H9 (cell line): Measurements from ENCODE around the gene SERPINE1. TPM values are rescaled to one million over a fixed set of nuclear protein-coding genes. Genes with fewer than 3 reads are reported as not detected.

ENCODE experiments used
- DNase-seq: peaks from one replicate; pipeline ENCODE4 v3.0.0-alpha.2; 2017
- H2AFZ ChIP-seq: one replicate; pipeline ENCODE4 v1.6.1; 2013; ENCODE audit warnings: mild to moderate bottlenecking, low read length, control low read depth, moderate library complexity
- H2AK5ac ChIP-seq: 2 replicates; pipeline ENCODE4 v1.6.1; 2013; ENCODE audit warnings: low read length, control low read depth, mixed read lengths; ENCODE audit not compliant: insufficient read length
- H2BK120ac ChIP-seq: one replicate; pipeline ENCODE4 v1.6.1; 2013; ENCODE audit warnings: low read depth, mild to moderate bottlenecking, low read length, control low read depth, inconsistent platforms; ENCODE audit not compliant: poor library complexity, severe bottlenecking
- H2BK12ac ChIP-seq: 2 replicates; pipeline ENCODE4 v1.6.1; 2013; ENCODE audit warnings: low read length, control low read depth, mixed read lengths, low read depth; ENCODE audit not compliant: insufficient read length
- H2BK15ac ChIP-seq: 2 replicates; pipeline ENCODE4 v1.6.1; 2013; ENCODE audit warnings: low read depth, low read length, control low read depth
- H2BK20ac ChIP-seq: one replicate; pipeline ENCODE4 v1.6.1; 2013; ENCODE audit warnings: low read depth, mild to moderate bottlenecking, low read length, control low read depth, inconsistent platforms; ENCODE audit not compliant: poor library complexity, severe bottlenecking
- H2BK5ac ChIP-seq: 2 replicates; pipeline ENCODE4 v1.6.1; 2013; ENCODE audit warnings: low read length, control low read depth, mixed read lengths; ENCODE audit not compliant: insufficient read length
- H3K14ac ChIP-seq: 2 replicates; pipeline ENCODE4 v1.6.1; 2013; ENCODE audit warnings: low read length, control low read depth; ENCODE audit not compliant: insufficient read depth
- H3K18ac ChIP-seq: 2 replicates; pipeline ENCODE4 v1.6.1; 2013; ENCODE audit warnings: low read depth, mild to moderate bottlenecking, mixed read lengths, low read length, control low read depth; ENCODE audit not compliant: insufficient read length
- H3K23ac ChIP-seq: 2 replicates; pipeline ENCODE4 v1.6.1; 2013; ENCODE audit warnings: low read length, control low read depth, mixed read lengths, low read depth; ENCODE audit not compliant: insufficient read length
- H3K23me2 ChIP-seq: 2 replicates; pipeline ENCODE4 v1.6.1; 2013; ENCODE audit warnings: low read depth, mild to moderate bottlenecking, mixed read lengths, low read length, control low read depth; ENCODE audit not compliant: insufficient read length, poor library complexity, severe bottlenecking
- H3K27ac ChIP-seq: 2 replicates; pipeline ENCODE4 v1.5.1; 2013; ENCODE audit warnings: low read length, control low read depth, mixed read lengths, low read depth; ENCODE audit not compliant: insufficient read length
- H3K27me3 ChIP-seq: 2 replicates; pipeline ENCODE4 v1.6.1; 2013; ENCODE audit warnings: low read length, control low read depth, inconsistent platforms; ENCODE audit not compliant: insufficient read depth
- H3K4ac ChIP-seq: 2 replicates; pipeline ENCODE4 v1.6.1; 2013; ENCODE audit warnings: low read depth, mild to moderate bottlenecking, control low read depth, inconsistent platforms, low read length, moderate library complexity
- H3K4me1 ChIP-seq: 2 replicates; pipeline ENCODE4 v1.6.1; 2013; ENCODE audit warnings: low read length, control low read depth, inconsistent platforms; ENCODE audit not compliant: insufficient read depth
- H3K4me2 ChIP-seq: 2 replicates; pipeline ENCODE4 v1.6.1; 2013; ENCODE audit warnings: low read length, control low read depth, mixed read lengths; ENCODE audit not compliant: insufficient read length, insufficient read depth
- H3K56ac ChIP-seq: 2 replicates; pipeline ENCODE4 v1.6.1; 2013; ENCODE audit warnings: low read depth, mild to moderate bottlenecking, mixed read lengths, low read length, control low read depth; ENCODE audit not compliant: insufficient read length
- H3K79me1 ChIP-seq: 2 replicates; pipeline ENCODE4 v1.6.1; 2013; ENCODE audit warnings: low read depth, mild to moderate bottlenecking, moderate library complexity, low read length, control low read depth, inconsistent platforms; ENCODE audit not compliant: insufficient read depth, poor library complexity, severe bottlenecking
- H3K79me2 ChIP-seq: 2 replicates; pipeline ENCODE4 v1.6.1; 2013; ENCODE audit warnings: low read length, control low read depth, inconsistent platforms; ENCODE audit not compliant: insufficient read depth
- H3K9ac ChIP-seq: 2 replicates; pipeline ENCODE4 v1.6.1; 2013; ENCODE audit warnings: low read length, control low read depth, mixed read lengths; ENCODE audit not compliant: insufficient read length; ENCODE audit errors: extremely low read depth
- H3K9me3 ChIP-seq: one replicate; pipeline ENCODE4 v1.6.1; 2013; ENCODE audit warnings: low read depth, low read length, inconsistent platforms; ENCODE audit not compliant: control insufficient read depth
- H3T11ph ChIP-seq: one replicate; pipeline ENCODE4 v1.6.1; 2013; ENCODE audit warnings: mild to moderate bottlenecking, low read length, control low read depth, inconsistent platforms
- H4K20me1 ChIP-seq: one replicate; pipeline ENCODE4 v1.6.1; 2013; ENCODE audit not compliant: control insufficient read depth, insufficient read length, insufficient read depth
- H4K5ac ChIP-seq: 2 replicates; pipeline ENCODE4 v1.6.1; 2013; ENCODE audit warnings: low read depth, mild to moderate bottlenecking, mixed read lengths, low read length, control low read depth; ENCODE audit not compliant: insufficient read length
- H4K8ac ChIP-seq: replicated peaks from 2 replicates; pipeline ENCODE4 v1.6.1; 2013; ENCODE audit warnings: low read length, control low read depth, mixed read lengths, low read depth; ENCODE audit not compliant: insufficient read length
- H4K91ac ChIP-seq: 2 replicates; pipeline ENCODE4 v1.6.1; 2013; ENCODE audit warnings: low read depth, mild to moderate bottlenecking, moderate library complexity, mixed read lengths, low read length, control low read depth; ENCODE audit not compliant: insufficient read length
- H3K27ac Mint-ChIP-seq, 3 experiments: 2 replicates in 2 of 3; 3 replicates in 1 of 3; pipeline ENCODE4 v1.8.0; 2020 to 2021; ENCODE audit warnings: mixed read lengths in 3 of 3, mild to moderate bottlenecking in 1 of 3, moderate library complexity in 1 of 3
- H3K27me3 Mint-ChIP-seq: 2 replicates; pipeline ENCODE4 v1.8.0; 2021; ENCODE audit warnings: low read depth, mild to moderate bottlenecking, moderate library complexity, mixed read lengths
- H3K36me3 Mint-ChIP-seq, 3 experiments: 2 replicates in 2 of 3; 3 replicates in 1 of 3; pipeline ENCODE4 v1.8.0; 2020 to 2021; ENCODE audit warnings: low read depth in 3 of 3, mixed read lengths in 3 of 3; ENCODE audit not compliant: insufficient read depth in 1 of 3
- H3K4me1 Mint-ChIP-seq, 2 experiments: 2 replicates each; pipeline ENCODE4 v1.8.0; 2020; ENCODE audit warnings: mixed read lengths in 2 of 2
- H3K4me3 Mint-ChIP-seq, 2 experiments: 2 replicates in 1 of 2; 3 replicates in 1 of 2; pipeline ENCODE4 v1.8.0; 2020 to 2021; ENCODE audit warnings: mild to moderate bottlenecking in 2 of 2, mixed read lengths in 2 of 2, moderate library complexity in 1 of 2
- H3K9me3 Mint-ChIP-seq, 2 experiments: 2 replicates in 1 of 2; 3 replicates in 1 of 2; pipeline ENCODE4 v1.8.0; 2020; ENCODE audit warnings: mild to moderate bottlenecking in 2 of 2, mixed read lengths in 2 of 2, moderate library complexity in 1 of 2
- WGBS: extraction: QIAGEN DNeasy Blood & Tissue Kit; methylation state at CpG from one replicate; pipeline ENCODE4 v1.1.7; 2013; ENCODE audit warnings: missing lambda C conversion rate, low lambda C conversion rate, mixed read lengths; ENCODE audit not compliant: insufficient read length; ENCODE audit errors: extremely low coverage; 5-methylcytosine and 5-hydroxymethylcytosine counted together
- total RNA-seq: library from RNA; stranded (reverse); gene quantifications from 2 replicates; pipeline ENCODE4 v1.2.1, GENCODE V29; 2021
- TF ChIP-seq, protein P1 (sequence below): fragments of 200-600 bp; sonication (generic); conservative IDR thresholded peaks from 3 replicates; pipeline ENCODE4 v1.8.0; 2021; ENCODE audit warnings: antibody characterized with exemption, mild to moderate bottlenecking

SERPINE1 gene
- total RNA-seq, 1 experiment from 2014 or later: 11.5 TPM

- Mint-ChIP-seq H3K27me3 (peaks cover 11% of the 10 kb centered on the region), H3K4me3 (peak within 1 kb of the TSS; percentile 74 to 89), H3K9me3 (peaks cover 2 to 8% of the 10 kb centered on the region in 2 experiments; a peak in 4 of 5 replicates), H3K27ac (peak within 1 kb of the TSS; percentile 79 to 85 (median 79)), H3K36me3 (peaks cover 0 to 22% (median 17%) of the 10 kb centered on the region in 3 experiments; a peak in 3 of 7 replicates), H3K4me1 (peaks cover 26 to 36% of the 10 kb centered on the region in 2 experiments)
- TF ChIP-seq, protein P1, sequence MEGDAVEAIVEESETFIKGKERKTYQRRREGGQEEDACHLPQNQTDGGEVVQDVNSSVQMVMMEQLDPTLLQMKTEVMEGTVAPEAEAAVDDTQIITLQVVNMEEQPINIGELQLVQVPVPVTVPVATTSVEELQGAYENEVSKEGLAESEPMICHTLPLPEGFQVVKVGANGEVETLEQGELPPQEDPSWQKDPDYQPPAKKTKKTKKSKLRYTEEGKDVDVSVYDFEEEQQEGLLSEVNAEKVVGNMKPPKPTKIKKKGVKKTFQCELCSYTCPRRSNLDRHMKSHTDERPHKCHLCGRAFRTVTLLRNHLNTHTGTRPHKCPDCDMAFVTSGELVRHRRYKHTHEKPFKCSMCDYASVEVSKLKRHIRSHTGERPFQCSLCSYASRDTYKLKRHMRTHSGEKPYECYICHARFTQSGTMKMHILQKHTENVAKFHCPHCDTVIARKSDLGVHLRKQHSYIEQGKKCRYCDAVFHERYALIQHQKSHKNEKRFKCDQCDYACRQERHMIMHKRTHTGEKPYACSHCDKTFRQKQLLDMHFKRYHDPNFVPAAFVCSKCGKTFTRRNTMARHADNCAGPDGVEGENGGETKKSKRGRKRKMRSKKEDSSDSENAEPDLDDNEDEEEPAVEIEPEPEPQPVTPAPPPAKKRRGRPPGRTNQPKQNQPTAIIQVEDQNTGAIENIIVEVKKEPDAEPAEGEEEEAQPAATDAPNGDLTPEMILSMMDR: no peak
- no peak within 1 kb of the TSS for H3K4ac ChIP-seq
- no peak within 1 kb of the TSS for H3K56ac ChIP-seq
- H4K8ac ChIP-seq: no peak within 1 kb of the TSS
- H3K18ac ChIP-seq: peak within 1 kb of the TSS; percentile 56
- no peaks in the 10 kb centered on the region for H3K79me1 ChIP-seq
- H3K27ac ChIP-seq: no peak within 1 kb of the TSS
- H4K20me1 ChIP-seq: no peaks in the 10 kb centered on the region
- no peak within 1 kb of the TSS for H2BK20ac ChIP-seq
- no peak within 1 kb of the TSS for H4K91ac ChIP-seq
- H3K27me3 ChIP-seq: no peaks in the 10 kb centered on the region; the same call in 1 of the 2 replicates
- no peak within 1 kb of the TSS for H2BK120ac ChIP-seq
- H3K23me2 ChIP-seq: peaks cover 6% of the 10 kb centered on the region
- no peak within 1 kb of the TSS for H2BK12ac ChIP-seq
- no CpG with 5 or more reads among the region's 51 CpGs for WGBS
- H2BK15ac ChIP-seq: no peak within 1 kb of the TSS
- H2AK5ac ChIP-seq: no peak within 1 kb of the TSS
- H4K5ac ChIP-seq: no peak within 1 kb of the TSS
- no peak within 1 kb of the TSS for H3K23ac ChIP-seq
- no peak within 1 kb of the TSS for H2AFZ ChIP-seq
- DNase-seq: peak; percentile 99
- no peaks in the 10 kb centered on the region for H3K9me3 ChIP-seq
- H3K4me1 ChIP-seq: no peaks in the 10 kb centered on the region
- H3K4me2 ChIP-seq: peak within 1 kb of the TSS; percentile 64
- H2BK5ac ChIP-seq: no peak within 1 kb of the TSS
- no peak within 1 kb of the TSS for H3K9ac ChIP-seq
- no peak within 1 kb of the TSS for H3T11ph ChIP-seq
- H3K79me2 ChIP-seq: no peaks in the 10 kb centered on the region
- peak within 1 kb of the TSS; percentile 59; the same call in 1 of the 2 replicates for H3K14ac ChIP-seq
Observed at GRCh38 chr7:101153969-101154692, 27.2 kb downstream of the SERPINE1 start, which contains the start of gene AP1S1. TSS of gene AP1S1 (plus strand) at chr7:101154476. CDS start at chr7:101154515, 39 bp downstream.
